GM12892 (cell line): ENCODE results near the gene FBXL12.
"Not testable (repeated sequence)": the region's sequence is repeated elsewhere in the genome, so short reads cannot be mapped to it uniquely, and the experiment has no call there.

Experiments used
- POLR2A ChIP-seq: IDR thresholded peaks from 2 replicates; pipeline ENCODE4 v1.6.1; 2011; ENCODE audit warnings: low read depth, low read length, control low read depth
- POLR2AphosphoS5 ChIP-seq: IDR thresholded peaks from 2 replicates; pipeline ENCODE4 v1.6.1; 2011; ENCODE audit warnings: low read depth, low read length, control low read depth

- not testable (repeated sequence) for TF ChIP-seq POLR2AphosphoS5, POLR2A
These were observed 1.2 kb upstream of the FBXL12 start for GRCh38 chr19:9820034-9820433.
